Trophoblast cell (in vitro differentiated cells and primary cell): Measurements from ENCODE around the gene ZNF248. TPM values are rescaled to one million over a fixed set of nuclear protein-coding genes. Genes with fewer than 3 reads are reported as not detected.

Source experiments
- DNase-seq, 2 donors: peaks; one replicate each; pipeline ENCODE4 v3.0.0-alpha.2; 2016
- H2AFZ ChIP-seq: 2 replicates; pipeline ENCODE4 v1.6.1; 2013; ENCODE audit warnings: low read length, moderate library complexity, mild to moderate bottlenecking; ENCODE audit not compliant: insufficient read depth, poor library complexity
- H2AK5ac ChIP-seq: 2 replicates; pipeline ENCODE4 v1.6.1; 2013; ENCODE audit warnings: mild to moderate bottlenecking, low read length
- H2BK120ac ChIP-seq: 2 replicates; pipeline ENCODE4 v1.6.1; 2013; ENCODE audit warnings: low read length, mild to moderate bottlenecking, moderate library complexity; ENCODE audit not compliant: insufficient read depth, poor library complexity
- H2BK12ac ChIP-seq: 2 replicates; pipeline ENCODE4 v1.6.1; 2013; ENCODE audit warnings: mild to moderate bottlenecking, low read length, moderate library complexity
- H2BK5ac ChIP-seq: 2 replicates; pipeline ENCODE4 v1.6.1; 2013; ENCODE audit warnings: low read length, low read depth, moderate library complexity, mild to moderate bottlenecking; ENCODE audit not compliant: poor library complexity
- H3K14ac ChIP-seq: 2 replicates; pipeline ENCODE4 v1.6.1; 2013; ENCODE audit warnings: mild to moderate bottlenecking, low read length
- H3K18ac ChIP-seq: 2 replicates; pipeline ENCODE4 v1.6.1; 2013; ENCODE audit warnings: mild to moderate bottlenecking, low read length
- H3K23ac ChIP-seq: 2 replicates; pipeline ENCODE4 v1.6.1; 2013; ENCODE audit warnings: low read length
- H3K27ac ChIP-seq: 2 replicates; pipeline ENCODE4 v1.5.1; 2013; ENCODE audit warnings: low read depth, mild to moderate bottlenecking, inconsistent platforms, low read length, moderate library complexity
- H3K27me3 ChIP-seq: 2 replicates; pipeline ENCODE4 v1.6.1; 2013; ENCODE audit warnings: inconsistent platforms, mild to moderate bottlenecking, low read length, moderate library complexity; ENCODE audit not compliant: insufficient read depth
- H3K36me3 ChIP-seq, 2 experiments: 1 replicate in 1 of 2; 2 replicates in 1 of 2; pipeline ENCODE4 v1.6.1; 2013; ENCODE audit warnings: low read length in 2 of 2, mild to moderate bottlenecking in 2 of 2, moderate library complexity in 1 of 2; ENCODE audit not compliant: insufficient read depth in 2 of 2, control insufficient read depth in 1 of 2
- H3K4ac ChIP-seq: 2 replicates; pipeline ENCODE4 v1.6.1; 2013; ENCODE audit warnings: low read depth, mild to moderate bottlenecking, low read length, moderate library complexity
- H3K4me1 ChIP-seq, 2 experiments: 1 replicate in 1 of 2; 2 replicates in 1 of 2; pipeline ENCODE4 v1.6.1; 2013; ENCODE audit warnings: low read length in 2 of 2, mild to moderate bottlenecking in 2 of 2, moderate library complexity in 1 of 2; ENCODE audit not compliant: insufficient read depth in 2 of 2, control insufficient read depth in 1 of 2
- H3K4me2 ChIP-seq: 2 replicates; pipeline ENCODE4 v1.6.1; 2013; ENCODE audit warnings: inconsistent platforms, mild to moderate bottlenecking, low read length, moderate library complexity
- H3K4me3 ChIP-seq: 2 replicates; pipeline ENCODE4 v1.5.1; 2013; ENCODE audit warnings: mild to moderate bottlenecking, low read depth, low read length, inconsistent platforms
- H3K79me1 ChIP-seq: one replicate; pipeline ENCODE4 v1.6.1; 2013; ENCODE audit warnings: low read length
- H3K79me2 ChIP-seq: 2 replicates; pipeline ENCODE4 v1.6.1; 2013; ENCODE audit warnings: low read length, mild to moderate bottlenecking; ENCODE audit not compliant: control insufficient read depth, insufficient read depth, poor library complexity
- H3K9ac ChIP-seq: 2 replicates; pipeline ENCODE4 v1.6.1; 2013; ENCODE audit warnings: mild to moderate bottlenecking, low read length
- H3K9me3 ChIP-seq: 2 replicates; pipeline ENCODE4 v1.6.1; 2013; ENCODE audit warnings: low read depth, mild to moderate bottlenecking, control low read depth, inconsistent platforms, low read length; ENCODE audit not compliant: insufficient read depth
- H4K12ac ChIP-seq: 2 replicates; pipeline ENCODE4 v1.6.1; 2013; ENCODE audit warnings: low read depth, mild to moderate bottlenecking, low read length, moderate library complexity
- H4K8ac ChIP-seq: 2 replicates; pipeline ENCODE4 v1.6.1; 2013; ENCODE audit warnings: low read depth, mild to moderate bottlenecking, low read length, moderate library complexity
- H4K91ac ChIP-seq: one replicate; pipeline ENCODE4 v1.6.1; 2013; ENCODE audit warnings: low read depth, mild to moderate bottlenecking, low read length, moderate library complexity
- WGBS: extraction: QIAGEN DNeasy Blood & Tissue Kit; methylation state at CpG from one replicate; pipeline ENCODE4 v1.1.7; 2013; ENCODE audit warnings: missing lambda C conversion rate; ENCODE audit not compliant: insufficient read length, insufficient coverage; ENCODE audit errors: extremely low coverage; 5-methylcytosine and 5-hydroxymethylcytosine counted together
- polyA plus RNA-seq: library from polyadenylated mRNA; stranded (reverse); fragments of 200-250 nt; gene quantifications from 2 replicates; pipeline ENCODE4 v1.2.3, GENCODE V29; 2013

Gene ZNF248
- polyA plus RNA-seq: 3.2 and 4.5 TPM in 2 replicates

- Histone ChIP-seq H3K14ac (peak within 1 kb of the TSS; percentile 96), H2BK120ac (peak within 1 kb of the TSS; percentile 81), H3K27me3 (no peaks in the 10 kb centered on the region)
These were observed at the start of gene ZNF248 for GRCh38 chr10:37857287-37858211. ZNF248 (minus strand) TSS chr10:37857610; CDS start chr10:37856310, 1,300 bp downstream.

GRCh38 chr10:37906382-37906781, 49.0 kb upstream of the ZNF248 start:
- no CpG with 5 or more reads among the region's 2 CpGs for WGBS
- no peak overlapping the region for H3K4me3 ChIP-seq
- H4K91ac ChIP-seq: no peak overlapping the region
- H3K9ac ChIP-seq: no peak overlapping the region
- H2AFZ ChIP-seq: no peak overlapping the region
- H3K4ac ChIP-seq: no peak overlapping the region
- no peak overlapping the region for H2BK5ac ChIP-seq
- no peak overlapping the region for H2BK12ac ChIP-seq
- no peak overlapping the region for H3K14ac ChIP-seq
- DNase-seq: no peak
- no peaks in the 10 kb centered on the region for H3K4me1 ChIP-seq
- H3K23ac ChIP-seq: no peak overlapping the region
- H3K79me2 ChIP-seq: no peaks in the 10 kb centered on the region
- no peaks in the 10 kb centered on the region for H3K27me3 ChIP-seq
- no peaks in the 10 kb centered on the region for H3K79me1 ChIP-seq
- H3K4me2 ChIP-seq: no peak overlapping the region
- H3K27ac ChIP-seq: no peak overlapping the region
- H3K9me3 ChIP-seq: peaks cover 10% of the 10 kb centered on the region
- no peak overlapping the region for H3K18ac ChIP-seq
- no peak overlapping the region for H2AK5ac ChIP-seq
- no peak overlapping the region for H4K8ac ChIP-seq
- no peaks in the 10 kb centered on the region for H3K36me3 ChIP-seq
- H2BK120ac ChIP-seq: no peak overlapping the region
- no peak overlapping the region for H4K12ac ChIP-seq

More at GRCh38 chr10:37857287-37858211, at the start of gene ZNF248:
- H3K79me2 ChIP-seq: peaks cover 3% of the 10 kb centered on the region
- peaks cover 2% of the 10 kb centered on the region for H3K9me3 ChIP-seq
- H2BK5ac ChIP-seq: peak within 1 kb of the TSS; percentile 84
- H4K91ac ChIP-seq: peak within 1 kb of the TSS; percentile 91
- peak within 1 kb of the TSS; percentile 75 for H3K4ac ChIP-seq
- peak within 1 kb of the TSS; percentile 96 for H3K27ac ChIP-seq
- no peaks in the 10 kb centered on the region for H3K4me1 ChIP-seq
- H4K12ac ChIP-seq: peak within 1 kb of the TSS; percentile 88
- H2AFZ ChIP-seq: peak within 1 kb of the TSS; percentile 94
- peak within 1 kb of the TSS; percentile 82 for H3K4me3 ChIP-seq
- no peak within 1 kb of the TSS for H2AK5ac ChIP-seq
- no CpG with 5 or more reads among the region's 81 CpGs for WGBS
- H3K9ac ChIP-seq: peak within 1 kb of the TSS; percentile 91
- peak within 1 kb of the TSS; percentile 92 for H3K18ac ChIP-seq
- H4K8ac ChIP-seq: peak within 1 kb of the TSS; percentile 98
- peaks cover 3% of the 10 kb centered on the region for H3K79me1 ChIP-seq
- no peak within 1 kb of the TSS for H3K23ac ChIP-seq
- DNase-seq: peak; percentile 98 to 100
- no peaks in the 10 kb centered on the region for H3K36me3 ChIP-seq
- H2BK12ac ChIP-seq: no peak within 1 kb of the TSS
- H3K4me2 ChIP-seq: peak within 1 kb of the TSS; percentile 72

- no peaks in the 10 kb centered on the region for H3K4me1 ChIP-seq
- H3K4me2 ChIP-seq: no peak overlapping the region
- no peak overlapping the region for H4K12ac ChIP-seq
- no peak overlapping the region for H3K4ac ChIP-seq
- no peak overlapping the region for H2BK120ac ChIP-seq
- H2BK12ac ChIP-seq: no peak overlapping the region
- no peak overlapping the region for H3K23ac ChIP-seq
- no peaks in the 10 kb centered on the region for H3K27me3 ChIP-seq
- no peak overlapping the region for H2AFZ ChIP-seq
- H3K14ac ChIP-seq: no peak overlapping the region
- DNase-seq: no peak
- no peak overlapping the region for H2AK5ac ChIP-seq
- peaks cover 6% of the 10 kb centered on the region for H3K9me3 ChIP-seq
- no peak overlapping the region for H4K8ac ChIP-seq
- H3K36me3 ChIP-seq: no peaks in the 10 kb centered on the region
- no peaks in the 10 kb centered on the region for H3K79me2 ChIP-seq
- no peak overlapping the region for H4K91ac ChIP-seq
- H3K9ac ChIP-seq: no peak overlapping the region
- no peak overlapping the region for H3K4me3 ChIP-seq
- no peak overlapping the region for H2BK5ac ChIP-seq
- no peak overlapping the region for H3K27ac ChIP-seq
- H3K79me1 ChIP-seq: no peaks in the 10 kb centered on the region
- no peak overlapping the region for H3K18ac ChIP-seq
These were observed 39.0 kb upstream of the ZNF248 start for GRCh38 chr10:37896436-37896835.

GRCh38 chr10:37895674-37896073, 38.3 kb upstream of the ZNF248 start:
- Histone ChIP-seq H3K36me3 (no peaks in the 10 kb centered on the region), H3K4me1 (no peaks in the 10 kb centered on the region), H3K23ac (no peak overlapping the region), H3K14ac (no peak overlapping the region), H3K9me3 (peaks cover 9% of the 10 kb centered on the region), H4K91ac (no peak overlapping the region), H3K27ac (no peak overlapping the region), H3K27me3 (no peaks in the 10 kb centered on the region), H2BK12ac (no peak overlapping the region), H2AK5ac (no peak overlapping the region), H2BK5ac (no peak overlapping the region), H2BK120ac (no peak overlapping the region), H3K9ac (no peak overlapping the region), H4K12ac (no peak overlapping the region), H3K18ac (no peak overlapping the region), H3K79me1 (no peaks in the 10 kb centered on the region), H4K8ac (no peak overlapping the region), H3K4ac (no peak overlapping the region), H3K4me2 (no peak overlapping the region), H2AFZ (no peak overlapping the region), H3K79me2 (no peaks in the 10 kb centered on the region), H3K4me3 (no peak overlapping the region)
- no peak for DNase-seq
- WGBS: no CpG with 5 or more reads among the region's 3 CpGs
